Measurements from ENCODE around the gene SPINK6. TPM values are rescaled to one million over a fixed set of nuclear protein-coding genes. Genes with fewer than 3 reads are reported as not detected.

The SPINK6 gene, protein sequence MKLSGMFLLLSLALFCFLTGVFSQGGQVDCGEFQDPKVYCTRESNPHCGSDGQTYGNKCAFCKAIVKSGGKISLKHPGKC
- not detected for total RNA-seq

DNA sequence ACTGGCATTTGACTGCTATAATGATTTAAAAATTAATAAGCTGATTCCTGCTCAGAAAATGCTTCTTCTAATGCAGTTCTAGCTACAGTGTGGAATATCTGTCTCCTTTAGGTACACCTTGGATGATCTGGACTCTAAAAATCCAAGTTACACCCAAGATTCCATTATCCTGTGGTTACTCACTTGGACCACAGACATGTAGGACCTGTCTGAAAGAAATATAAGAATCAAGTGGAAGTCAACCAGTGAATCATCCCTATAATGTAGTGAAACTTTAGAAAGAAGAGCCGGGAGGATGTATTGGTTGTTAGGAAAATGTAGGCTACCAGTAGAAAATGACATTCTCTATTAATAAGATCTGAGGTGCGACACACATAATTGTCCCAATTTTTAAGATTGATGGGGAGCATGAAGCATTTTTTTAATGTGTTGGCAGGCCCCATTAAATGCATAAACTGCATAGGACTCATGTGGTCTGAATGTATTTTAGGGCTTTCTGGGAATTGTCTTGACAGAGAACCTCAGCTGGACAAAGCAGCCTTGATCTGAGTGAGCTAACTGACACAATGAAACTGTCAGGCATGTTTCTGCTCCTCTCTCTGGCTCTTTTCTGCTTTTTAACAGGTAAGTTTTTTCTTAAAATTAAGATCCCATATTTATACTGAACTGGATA, at the start of gene SPINK6:
Gene SPINK6, plus strand, starts transcription at position 512 of the 673 bp plus-strand sequence. Its CDS starts 55 bp downstream, at position 567.
- Histone ChIP-seq H3K27ac (no peak within 1 kb of the TSS), H3K4me1 (no peaks in the 10 kb centered on the region), H3K4me3 (no peak within 1 kb of the TSS), H3K9me3 (no peaks in the 10 kb centered on the region), H3K27me3 (no peaks in the 10 kb centered on the region), H3K36me3 (no peaks in the 10 kb centered on the region)
- no peak for TF ChIP-seq POLR2A (IDR thresholded peaks at IDR 0.05)
- TF ChIP-seq, protein P1, sequence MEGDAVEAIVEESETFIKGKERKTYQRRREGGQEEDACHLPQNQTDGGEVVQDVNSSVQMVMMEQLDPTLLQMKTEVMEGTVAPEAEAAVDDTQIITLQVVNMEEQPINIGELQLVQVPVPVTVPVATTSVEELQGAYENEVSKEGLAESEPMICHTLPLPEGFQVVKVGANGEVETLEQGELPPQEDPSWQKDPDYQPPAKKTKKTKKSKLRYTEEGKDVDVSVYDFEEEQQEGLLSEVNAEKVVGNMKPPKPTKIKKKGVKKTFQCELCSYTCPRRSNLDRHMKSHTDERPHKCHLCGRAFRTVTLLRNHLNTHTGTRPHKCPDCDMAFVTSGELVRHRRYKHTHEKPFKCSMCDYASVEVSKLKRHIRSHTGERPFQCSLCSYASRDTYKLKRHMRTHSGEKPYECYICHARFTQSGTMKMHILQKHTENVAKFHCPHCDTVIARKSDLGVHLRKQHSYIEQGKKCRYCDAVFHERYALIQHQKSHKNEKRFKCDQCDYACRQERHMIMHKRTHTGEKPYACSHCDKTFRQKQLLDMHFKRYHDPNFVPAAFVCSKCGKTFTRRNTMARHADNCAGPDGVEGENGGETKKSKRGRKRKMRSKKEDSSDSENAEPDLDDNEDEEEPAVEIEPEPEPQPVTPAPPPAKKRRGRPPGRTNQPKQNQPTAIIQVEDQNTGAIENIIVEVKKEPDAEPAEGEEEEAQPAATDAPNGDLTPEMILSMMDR (IDR thresholded peaks at IDR 0.05 in 4 of 5, conservative IDR thresholded peaks at IDR 0.05 in 1 of 5): no peak
- ATAC-seq (no peak), DNase-seq (no peak)
- in situ Hi-C loops (cut with MboI; ENCODE audit: low sequenced_read_pairs in 4 of 4): no loop called here
- intact Hi-C loops (cut with DNase I; ENCODE audit: low total_unique reads): no loop called here

DNA sequence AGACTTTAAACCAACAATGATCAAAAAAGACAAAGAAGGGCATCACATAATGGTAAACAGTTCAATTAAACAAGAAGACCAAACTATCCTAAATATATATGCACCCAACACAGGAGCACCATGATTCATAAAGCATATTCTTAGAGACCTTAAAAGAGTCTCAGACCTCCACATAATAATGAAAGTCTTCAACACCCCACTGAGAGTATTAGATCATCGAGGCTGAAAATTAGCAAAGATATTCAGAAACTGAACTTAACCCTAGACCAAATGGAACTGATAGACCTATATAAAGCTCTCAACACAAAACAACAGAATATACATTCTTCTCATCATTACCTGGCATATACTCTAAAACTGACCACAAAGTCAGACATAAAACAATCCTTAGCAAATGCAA, 46.2 kb upstream of the SPINK6 start:
- DNase-seq (no peak), ATAC-seq (no peak)
- no peaks in the 10 kb centered on the region for H3K27me3 ChIP-seq
- intact Hi-C loops (cut with DNase I; ENCODE audit: low total_unique reads) (no loop called here), in situ Hi-C loops (cut with MboI; ENCODE audit: low sequenced_read_pairs in 4 of 4) (no loop called here)
- H3K4me1 ChIP-seq: no peaks in the 10 kb centered on the region
- no peak overlapping the region for H3K27ac ChIP-seq
- TF ChIP-seq, protein P1 (IDR thresholded peaks at IDR 0.05 in 4 of 5, conservative IDR thresholded peaks at IDR 0.05 in 1 of 5): no peak
- no peak for TF ChIP-seq POLR2A (IDR thresholded peaks at IDR 0.05)
- no peak overlapping the region for H3K4me3 ChIP-seq
- H3K9me3 ChIP-seq: no peaks in the 10 kb centered on the region
- no peaks in the 10 kb centered on the region for H3K36me3 ChIP-seq

DNA sequence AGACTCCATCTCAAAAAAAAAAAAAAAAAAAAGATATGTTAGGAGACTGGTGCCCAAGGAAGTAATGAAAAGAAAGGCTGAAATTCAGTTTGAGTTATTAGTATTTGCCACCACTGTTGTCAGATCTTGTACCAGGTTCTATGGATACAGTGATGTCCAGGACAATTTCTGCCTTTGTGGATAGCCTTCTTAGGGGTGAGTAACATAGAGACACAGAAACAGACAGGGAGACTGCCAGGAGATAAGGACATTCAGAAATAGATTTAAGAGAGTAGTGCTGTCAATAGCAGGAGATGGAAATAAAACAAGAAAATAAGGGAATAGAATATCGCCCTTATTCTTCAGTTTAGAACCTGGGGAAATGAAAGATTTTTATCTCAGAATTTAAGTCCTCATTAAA, 40.8 kb upstream of the SPINK6 start:
- in situ Hi-C loops (cut with MboI; ENCODE audit: low sequenced_read_pairs in 4 of 4): no loop called here
- Histone ChIP-seq H3K27me3 (no peaks in the 10 kb centered on the region), H3K4me1 (no peaks in the 10 kb centered on the region), H3K27ac (no peak overlapping the region), H3K36me3 (no peaks in the 10 kb centered on the region), H3K9me3 (no peaks in the 10 kb centered on the region), H3K4me3 (no peak overlapping the region)
- no peak for DNase-seq
- intact Hi-C loops (cut with DNase I; ENCODE audit: low total_unique reads): no loop called here
- TF ChIP-seq, protein P1 (IDR thresholded peaks at IDR 0.05 in 4 of 5, conservative IDR thresholded peaks at IDR 0.05 in 1 of 5): no peak
- no peak for TF ChIP-seq POLR2A (IDR thresholded peaks at IDR 0.05)
- no peak for ATAC-seq

DNA sequence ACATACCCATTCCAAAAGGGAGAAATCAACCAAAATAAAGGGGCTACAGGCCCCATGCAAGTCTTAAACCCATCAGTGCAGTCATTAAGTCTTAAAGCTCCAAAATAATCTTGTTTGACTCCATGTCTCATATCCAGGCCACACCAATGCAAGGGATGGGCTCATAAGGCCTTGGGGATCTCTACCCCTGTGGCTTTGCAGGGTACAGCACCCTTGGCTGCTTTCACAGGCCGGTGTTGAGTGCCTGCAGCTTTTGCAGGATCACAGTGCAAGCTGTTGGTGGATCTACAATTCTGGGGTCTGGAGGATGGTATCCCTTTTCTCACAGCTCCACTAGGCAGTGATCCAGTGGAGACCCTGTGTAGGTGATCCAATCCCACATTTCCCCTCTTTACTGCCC, 39.5 kb upstream of the SPINK6 start:
- H3K4me3 ChIP-seq: no peak overlapping the region
- no peaks in the 10 kb centered on the region for H3K9me3 ChIP-seq
- H3K27me3 ChIP-seq: no peaks in the 10 kb centered on the region
- in situ Hi-C loops (cut with MboI; ENCODE audit: low sequenced_read_pairs in 4 of 4): no loop called here
- H3K27ac ChIP-seq: no peak overlapping the region
- H3K4me1 ChIP-seq: no peaks in the 10 kb centered on the region
- intact Hi-C loops (cut with DNase I; ENCODE audit: low total_unique reads): no loop called here
- no peaks in the 10 kb centered on the region for H3K36me3 ChIP-seq
- TF ChIP-seq, protein P1 (IDR thresholded peaks at IDR 0.05 in 4 of 5, conservative IDR thresholded peaks at IDR 0.05 in 1 of 5): no peak
- no peak for TF ChIP-seq POLR2A (IDR thresholded peaks at IDR 0.05)
- ATAC-seq: no peak
- DNase-seq: no peak

Measured in gastrocnemius medialis (tissue), 4 donors.